SK-N-SH (cell line): ENCODE data around the gene GUCY1A2.

Experiments used
- CHD2 ChIP-seq: fragments of 150-350 bp; IDR thresholded peaks from 2 replicates; pipeline ENCODE4 v1.6.1; 2018; ENCODE audit warnings: low read length; ENCODE audit not compliant: partially characterized antibody
- EP300 ChIP-seq, 2 experiments: IDR thresholded peaks; 2 replicates each; pipeline versions ENCODE4 v1.4.0 to v1.6.1; 2012; ENCODE audit warnings: borderline replicate concordance in 1 of 2, low read depth in 1 of 2, low read length in 1 of 2
- RAD21 ChIP-seq: IDR thresholded peaks from 2 replicates; pipeline ENCODE4 v1.6.1; 2012; ENCODE audit warnings: mild to moderate bottlenecking, low read length
- SIN3A ChIP-seq: IDR thresholded peaks from 2 replicates; pipeline ENCODE4 v1.6.1; 2012; ENCODE audit warnings: low read depth, mild to moderate bottlenecking, low read length, moderate library complexity, borderline replicate concordance
- SMC3 ChIP-seq: IDR thresholded peaks from 2 replicates; pipeline ENCODE4 v1.6.1; 2012; ENCODE audit warnings: low read depth, low read length, improper control_type of control experiment
- TAF1 ChIP-seq: IDR thresholded peaks from 2 replicates; pipeline ENCODE4 v1.6.1; 2012; ENCODE audit warnings: low read depth, mild to moderate bottlenecking, low read length, moderate library complexity, borderline replicate concordance
- YY1 ChIP-seq: IDR thresholded peaks from 2 replicates; pipeline ENCODE4 v1.4.0; 2012; ENCODE audit warnings: low read depth, mild to moderate bottlenecking
- TF ChIP-seq, protein P1 (sequence below): fragments of 200-600 bp; sonication (generic); IDR thresholded peaks from 2 replicates; pipeline ENCODE4 v1.6.1; 2017; ENCODE audit warnings: antibody characterized with exemption, mild to moderate bottlenecking, moderate library complexity
- TF ChIP-seq, protein P2 (sequence below): IDR thresholded peaks from 2 replicates; pipeline ENCODE4; 2012
- TF ChIP-seq, protein P3 (sequence below): fragments of 150-350 bp; IDR thresholded peaks from 2 replicates; pipeline ENCODE4 v1.6.1; 2016; ENCODE audit warnings: mild to moderate bottlenecking, low read depth, low read length
- TF ChIP-seq, protein P4 (sequence below): IDR thresholded peaks from 2 replicates; pipeline ENCODE4 v1.4.0; 2012; ENCODE audit warnings: low read depth
- TF ChIP-seq, protein P5 (sequence below): IDR thresholded peaks from 2 replicates; pipeline ENCODE4 v1.6.1; 2012; ENCODE audit warnings: mild to moderate bottlenecking, low read depth, low read length, moderate library complexity

DNA sequence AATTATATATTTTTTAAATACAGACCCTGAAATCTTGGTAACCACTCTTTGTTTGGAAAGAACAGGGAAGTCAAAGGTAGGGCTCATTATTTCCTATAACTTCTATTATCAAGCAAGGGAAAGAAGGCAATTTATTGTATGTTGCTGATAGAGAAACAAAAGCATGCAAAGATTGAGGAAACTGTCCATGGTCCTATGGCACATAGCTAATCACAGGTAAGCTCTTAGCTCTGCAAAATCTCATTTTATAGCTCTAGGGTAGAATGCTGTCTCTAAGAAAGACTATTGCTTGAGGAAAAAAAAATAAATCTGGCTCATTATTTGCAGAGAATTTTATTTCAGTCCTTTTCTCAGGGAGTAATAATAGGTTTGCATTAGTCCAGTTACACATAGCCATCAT lies 7.4 kb upstream of the GUCY1A2 start:
- TF ChIP-seq CHD2, result no peak
- TF ChIP-seq, protein P1, sequence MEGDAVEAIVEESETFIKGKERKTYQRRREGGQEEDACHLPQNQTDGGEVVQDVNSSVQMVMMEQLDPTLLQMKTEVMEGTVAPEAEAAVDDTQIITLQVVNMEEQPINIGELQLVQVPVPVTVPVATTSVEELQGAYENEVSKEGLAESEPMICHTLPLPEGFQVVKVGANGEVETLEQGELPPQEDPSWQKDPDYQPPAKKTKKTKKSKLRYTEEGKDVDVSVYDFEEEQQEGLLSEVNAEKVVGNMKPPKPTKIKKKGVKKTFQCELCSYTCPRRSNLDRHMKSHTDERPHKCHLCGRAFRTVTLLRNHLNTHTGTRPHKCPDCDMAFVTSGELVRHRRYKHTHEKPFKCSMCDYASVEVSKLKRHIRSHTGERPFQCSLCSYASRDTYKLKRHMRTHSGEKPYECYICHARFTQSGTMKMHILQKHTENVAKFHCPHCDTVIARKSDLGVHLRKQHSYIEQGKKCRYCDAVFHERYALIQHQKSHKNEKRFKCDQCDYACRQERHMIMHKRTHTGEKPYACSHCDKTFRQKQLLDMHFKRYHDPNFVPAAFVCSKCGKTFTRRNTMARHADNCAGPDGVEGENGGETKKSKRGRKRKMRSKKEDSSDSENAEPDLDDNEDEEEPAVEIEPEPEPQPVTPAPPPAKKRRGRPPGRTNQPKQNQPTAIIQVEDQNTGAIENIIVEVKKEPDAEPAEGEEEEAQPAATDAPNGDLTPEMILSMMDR, result no peak
- TF ChIP-seq, protein P2, sequence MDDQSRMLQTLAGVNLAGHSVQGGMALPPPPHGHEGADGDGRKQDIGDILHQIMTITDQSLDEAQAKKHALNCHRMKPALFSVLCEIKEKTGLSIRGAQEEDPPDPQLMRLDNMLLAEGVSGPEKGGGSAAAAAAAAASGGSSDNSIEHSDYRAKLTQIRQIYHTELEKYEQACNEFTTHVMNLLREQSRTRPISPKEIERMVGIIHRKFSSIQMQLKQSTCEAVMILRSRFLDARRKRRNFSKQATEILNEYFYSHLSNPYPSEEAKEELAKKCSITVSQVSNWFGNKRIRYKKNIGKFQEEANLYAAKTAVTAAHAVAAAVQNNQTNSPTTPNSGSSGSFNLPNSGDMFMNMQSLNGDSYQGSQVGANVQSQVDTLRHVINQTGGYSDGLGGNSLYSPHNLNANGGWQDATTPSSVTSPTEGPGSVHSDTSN, result no peak
- TF ChIP-seq, protein P3, sequence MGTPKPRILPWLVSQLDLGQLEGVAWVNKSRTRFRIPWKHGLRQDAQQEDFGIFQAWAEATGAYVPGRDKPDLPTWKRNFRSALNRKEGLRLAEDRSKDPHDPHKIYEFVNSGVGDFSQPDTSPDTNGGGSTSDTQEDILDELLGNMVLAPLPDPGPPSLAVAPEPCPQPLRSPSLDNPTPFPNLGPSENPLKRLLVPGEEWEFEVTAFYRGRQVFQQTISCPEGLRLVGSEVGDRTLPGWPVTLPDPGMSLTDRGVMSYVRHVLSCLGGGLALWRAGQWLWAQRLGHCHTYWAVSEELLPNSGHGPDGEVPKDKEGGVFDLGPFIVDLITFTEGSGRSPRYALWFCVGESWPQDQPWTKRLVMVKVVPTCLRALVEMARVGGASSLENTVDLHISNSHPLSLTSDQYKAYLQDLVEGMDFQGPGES, result no peak
- TF ChIP-seq TAF1, result no peak
- TF ChIP-seq, protein P4, sequence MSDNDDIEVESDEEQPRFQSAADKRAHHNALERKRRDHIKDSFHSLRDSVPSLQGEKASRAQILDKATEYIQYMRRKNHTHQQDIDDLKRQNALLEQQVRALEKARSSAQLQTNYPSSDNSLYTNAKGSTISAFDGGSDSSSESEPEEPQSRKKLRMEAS, result no peak
- no peak for TF ChIP-seq RAD21
- TF ChIP-seq SMC3, result no peak
- no peak for TF ChIP-seq YY1
- no peak for TF ChIP-seq EP300 (IDR thresholded peaks at IDR 0.05; ENCODE audit: borderline replicate concordance in 1 of 2, low read depth in 1 of 2, low read length in 1 of 2)
- no peak for TF ChIP-seq SIN3A
- TF ChIP-seq, protein P5, sequence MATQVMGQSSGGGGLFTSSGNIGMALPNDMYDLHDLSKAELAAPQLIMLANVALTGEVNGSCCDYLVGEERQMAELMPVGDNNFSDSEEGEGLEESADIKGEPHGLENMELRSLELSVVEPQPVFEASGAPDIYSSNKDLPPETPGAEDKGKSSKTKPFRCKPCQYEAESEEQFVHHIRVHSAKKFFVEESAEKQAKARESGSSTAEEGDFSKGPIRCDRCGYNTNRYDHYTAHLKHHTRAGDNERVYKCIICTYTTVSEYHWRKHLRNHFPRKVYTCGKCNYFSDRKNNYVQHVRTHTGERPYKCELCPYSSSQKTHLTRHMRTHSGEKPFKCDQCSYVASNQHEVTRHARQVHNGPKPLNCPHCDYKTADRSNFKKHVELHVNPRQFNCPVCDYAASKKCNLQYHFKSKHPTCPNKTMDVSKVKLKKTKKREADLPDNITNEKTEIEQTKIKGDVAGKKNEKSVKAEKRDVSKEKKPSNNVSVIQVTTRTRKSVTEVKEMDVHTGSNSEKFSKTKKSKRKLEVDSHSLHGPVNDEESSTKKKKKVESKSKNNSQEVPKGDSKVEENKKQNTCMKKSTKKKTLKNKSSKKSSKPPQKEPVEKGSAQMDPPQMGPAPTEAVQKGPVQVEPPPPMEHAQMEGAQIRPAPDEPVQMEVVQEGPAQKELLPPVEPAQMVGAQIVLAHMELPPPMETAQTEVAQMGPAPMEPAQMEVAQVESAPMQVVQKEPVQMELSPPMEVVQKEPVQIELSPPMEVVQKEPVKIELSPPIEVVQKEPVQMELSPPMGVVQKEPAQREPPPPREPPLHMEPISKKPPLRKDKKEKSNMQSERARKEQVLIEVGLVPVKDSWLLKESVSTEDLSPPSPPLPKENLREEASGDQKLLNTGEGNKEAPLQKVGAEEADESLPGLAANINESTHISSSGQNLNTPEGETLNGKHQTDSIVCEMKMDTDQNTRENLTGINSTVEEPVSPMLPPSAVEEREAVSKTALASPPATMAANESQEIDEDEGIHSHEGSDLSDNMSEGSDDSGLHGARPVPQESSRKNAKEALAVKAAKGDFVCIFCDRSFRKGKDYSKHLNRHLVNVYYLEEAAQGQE, result peak; percentile 74
